Measurements from ENCODE around the gene ZNF273. TPM values are rescaled to one million over a fixed set of nuclear protein-coding genes. Genes with fewer than 3 reads are reported as not detected.

The ZNF273 gene
- total RNA-seq (2022; extraction: Qiagen RNA extraction; ENCODE audit: low read depth) = 1.3 to 2.8 TPM (median 2.6 TPM) in 5 replicates

DNA sequence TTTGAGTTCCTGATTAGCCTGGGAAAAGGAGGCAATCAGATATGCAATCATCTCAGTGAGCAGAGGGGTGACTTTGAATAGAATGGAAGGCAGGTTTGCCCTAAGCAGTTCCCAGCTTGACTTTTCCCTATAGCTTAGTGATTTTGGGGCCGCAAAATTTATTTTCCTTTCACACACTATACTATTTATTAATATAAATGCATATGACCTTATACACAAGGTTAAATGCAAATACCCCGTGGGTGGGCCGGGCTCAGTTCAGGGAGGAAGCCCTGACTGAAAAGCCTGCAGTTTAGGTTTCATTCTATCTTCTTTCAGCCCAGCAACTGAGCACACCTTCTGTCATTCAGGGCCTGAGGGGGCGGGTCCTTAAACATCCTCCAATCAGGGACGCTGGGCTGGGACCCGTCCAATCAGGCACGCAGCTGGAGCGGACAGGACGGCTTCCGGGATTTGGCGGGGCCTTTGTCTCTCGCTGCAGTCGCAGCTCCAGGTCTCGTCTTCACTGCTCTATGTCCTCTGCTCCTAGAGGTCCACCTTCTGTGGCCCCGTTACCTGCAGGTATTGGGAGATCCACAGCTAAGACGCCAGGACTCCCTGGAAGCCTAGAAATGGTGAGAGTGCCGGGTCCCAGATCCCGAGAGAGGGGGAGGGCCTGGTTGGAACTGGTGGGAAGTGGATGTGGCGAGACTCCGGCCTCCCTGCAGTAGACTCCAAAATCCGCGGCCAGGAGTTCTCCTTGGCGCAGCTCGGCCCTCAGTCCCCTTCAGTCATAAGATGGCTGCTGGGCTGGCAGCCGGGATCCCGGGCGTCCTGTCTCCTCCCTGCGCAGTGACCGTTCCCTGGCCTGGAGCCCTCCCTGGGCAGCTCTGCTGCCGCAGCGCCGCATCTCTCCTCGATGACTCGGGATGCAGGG, at the start of gene ZNF273:
Gene ZNF273, plus strand, starts transcription at position 468 of the 916 bp plus-strand sequence. Its CDS starts 45 bp downstream, at position 513.

Other genes starting within 250 kb of the ZNF273 start
- 0.97 to 2.9 TPM (median 2.7 TPM) in 5 replicates for gene ZNF107, start 237.1 kb upstream of the ZNF273 start, total RNA-seq (2022; extraction: Qiagen RNA extraction; ENCODE audit: low read depth)
- 2.2 to 3.4 TPM (median 3.1 TPM) in 5 replicates for gene ZNF138, start 108.8 kb upstream of the ZNF273 start, total RNA-seq (2022; extraction: Qiagen RNA extraction; ENCODE audit: low read depth)
- 0.11 to 0.34 TPM (median 0.18 TPM) in 5 replicates for gene ZNF117, start 87.8 kb downstream of the ZNF273 start, total RNA-seq (2022; extraction: Qiagen RNA extraction; ENCODE audit: low read depth)
- 2.8 to 5.9 TPM (median 4.0 TPM) in 5 replicates for gene ERV3-1, start 103.4 kb downstream of the ZNF273 start, total RNA-seq (2022; extraction: Qiagen RNA extraction; ENCODE audit: low read depth)

Measured in A549 treated with RU486 at 1 μM for 4 hours (cell line).